NB4 (cell line): ENCODE data around the gene ZNF524.

ENCODE experiments used
- DNase-seq: peaks from one replicate; pipeline ENCODE4 v3.0.0; 2010; ENCODE audit warnings: low read depth
- H3K4me3 ChIP-seq: one replicate; pipeline ENCODE4 v1.5.1; 2011; ENCODE audit warnings: mild to moderate bottlenecking, low read depth, low read length, moderate library complexity
- MAX ChIP-seq: IDR thresholded peaks from 2 replicates; pipeline ENCODE4 v1.6.1; 2011; ENCODE audit warnings: low read depth, low read length
- MYC ChIP-seq: IDR thresholded peaks from 2 replicates; pipeline ENCODE4 v1.6.1; 2011; ENCODE audit warnings: low read depth, low read length
- POLR2A ChIP-seq: IDR thresholded peaks from 2 replicates; pipeline ENCODE4 v1.6.1; 2011; ENCODE audit warnings: mild to moderate bottlenecking; ENCODE audit not compliant: insufficient read length; ENCODE audit errors: extremely low read depth
- TF ChIP-seq, protein P1 (sequence below): IDR thresholded peaks from one replicate; pipeline ENCODE4 v1.5.1; 2012; ENCODE audit warnings: low read depth, low read length

Gene ZNF524

DNA sequence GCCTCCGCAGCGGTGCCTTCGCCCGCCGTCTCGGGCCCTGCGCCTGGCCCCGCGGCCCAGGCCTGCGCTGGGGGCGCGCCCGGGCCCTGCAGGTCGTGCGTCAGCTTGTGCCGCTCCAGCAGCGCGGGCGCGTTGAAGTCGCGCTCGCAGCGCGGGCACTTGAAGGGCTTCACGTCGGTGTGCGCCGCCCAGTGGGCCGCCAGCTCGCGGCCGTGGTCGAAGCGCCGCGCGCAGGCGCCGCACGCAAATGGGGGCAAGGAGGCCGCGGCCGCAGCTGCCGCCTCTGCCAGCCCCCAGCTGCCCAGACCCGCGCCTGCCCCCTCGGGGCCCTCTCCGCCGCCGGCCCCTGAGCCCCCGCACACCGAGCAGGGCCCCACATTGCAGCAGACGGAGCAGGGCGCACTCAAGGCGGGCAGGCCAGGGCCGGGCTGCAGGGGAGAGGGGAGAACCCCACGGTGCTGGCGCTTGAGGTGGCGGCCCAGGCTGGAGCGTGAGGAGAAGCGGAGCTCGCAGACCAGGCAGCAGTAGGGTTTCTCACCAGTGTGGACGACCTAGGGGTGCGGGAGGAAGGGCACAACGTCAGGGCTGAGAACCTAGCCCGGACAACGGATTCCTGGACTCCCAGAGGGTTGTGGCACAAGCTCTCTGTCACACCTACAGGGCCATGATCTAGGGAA, 6.9 kb upstream of the ZNF524 start:
- TF ChIP-seq, protein P1, sequence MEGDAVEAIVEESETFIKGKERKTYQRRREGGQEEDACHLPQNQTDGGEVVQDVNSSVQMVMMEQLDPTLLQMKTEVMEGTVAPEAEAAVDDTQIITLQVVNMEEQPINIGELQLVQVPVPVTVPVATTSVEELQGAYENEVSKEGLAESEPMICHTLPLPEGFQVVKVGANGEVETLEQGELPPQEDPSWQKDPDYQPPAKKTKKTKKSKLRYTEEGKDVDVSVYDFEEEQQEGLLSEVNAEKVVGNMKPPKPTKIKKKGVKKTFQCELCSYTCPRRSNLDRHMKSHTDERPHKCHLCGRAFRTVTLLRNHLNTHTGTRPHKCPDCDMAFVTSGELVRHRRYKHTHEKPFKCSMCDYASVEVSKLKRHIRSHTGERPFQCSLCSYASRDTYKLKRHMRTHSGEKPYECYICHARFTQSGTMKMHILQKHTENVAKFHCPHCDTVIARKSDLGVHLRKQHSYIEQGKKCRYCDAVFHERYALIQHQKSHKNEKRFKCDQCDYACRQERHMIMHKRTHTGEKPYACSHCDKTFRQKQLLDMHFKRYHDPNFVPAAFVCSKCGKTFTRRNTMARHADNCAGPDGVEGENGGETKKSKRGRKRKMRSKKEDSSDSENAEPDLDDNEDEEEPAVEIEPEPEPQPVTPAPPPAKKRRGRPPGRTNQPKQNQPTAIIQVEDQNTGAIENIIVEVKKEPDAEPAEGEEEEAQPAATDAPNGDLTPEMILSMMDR: no peak
- TF ChIP-seq MYC (no peak), MAX (no peak), POLR2A (no peak)
- no peak overlapping the region for H3K4me3 ChIP-seq
- no peak for DNase-seq

- TF ChIP-seq MAX (no peak), MYC (no peak), POLR2A (no peak)
- TF ChIP-seq, protein P1: no peak
- no peak for DNase-seq
Measured at GRCh38 chr19:55594996-55595545, 5.0 kb upstream of the ZNF524 start.

GRCh38 chr19:55596304-55596703, 3.8 kb upstream of the ZNF524 start:
- DNase-seq: no peak
- H3K4me3 ChIP-seq: no peak overlapping the region
- TF ChIP-seq POLR2A (no peak), MAX (no peak), MYC (no peak)
- TF ChIP-seq, protein P1: no peak

More at GRCh38 chr19:55594996-55595545, 5.0 kb upstream of the ZNF524 start:
- no peak overlapping the region for H3K4me3 ChIP-seq

- no peak overlapping the region for H3K4me3 ChIP-seq
- TF ChIP-seq, protein P1: no peak
- no peak for TF ChIP-seq MYC
- no peak for TF ChIP-seq POLR2A
- TF ChIP-seq MAX: no peak
- DNase-seq: no peak
Measured at GRCh38 chr19:55597501-55597921, 2.6 kb upstream of the ZNF524 start.

DNA sequence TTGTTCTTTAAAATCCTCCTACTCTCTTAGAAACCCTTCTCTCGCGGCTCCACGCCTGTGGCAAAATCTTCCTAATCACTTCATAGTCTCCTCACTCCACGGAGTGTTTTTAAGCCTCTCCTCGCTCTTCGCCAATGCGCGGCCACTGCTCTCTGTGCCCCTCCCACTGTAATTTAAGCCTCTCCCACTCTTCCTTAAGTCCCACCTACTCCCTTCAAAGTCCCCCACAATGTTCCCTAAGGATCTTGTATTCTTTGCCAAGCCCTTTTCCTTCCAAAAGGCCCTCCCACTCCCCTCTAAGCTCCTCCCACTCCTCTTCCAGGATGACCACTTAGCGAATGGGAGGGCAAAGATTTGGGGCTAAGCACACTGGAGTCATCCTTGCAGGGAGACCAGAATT, 2.1 kb upstream of the ZNF524 start:
- TF ChIP-seq POLR2A (no peak), MAX (no peak), MYC (no peak)
- TF ChIP-seq, protein P1: no peak
- peak overlapping the region; percentile 32 for H3K4me3 ChIP-seq
- no peak for DNase-seq
